ENCODE results near the gene TMEM266.
A peak's percentile ranks its signal among the peaks of the same experiment; 100 is the strongest.

Gene TMEM266

GRCh38 chr15:76150513-76150912, 90.7 kb downstream of the TMEM266 start:
- in situ Hi-C loops (cut with HindIII; ENCODE audit: low sequenced_read_pairs): no loop called here
- DNase-seq (ENCODE audit: low read depth, low spot score): no peak
- no peak for TF ChIP-seq CTCF (IDR thresholded peaks at IDR 0.05; ENCODE audit: low read depth, low read length)
- no peak overlapping the region for H3K4me3 ChIP-seq (ENCODE audit: low read depth, low read length)

- TF ChIP-seq CTCF (IDR thresholded peaks at IDR 0.05; ENCODE audit: low read depth, low read length): peak; percentile 91
- in situ Hi-C loops (cut with HindIII; ENCODE audit: low sequenced_read_pairs): no loop called here
- peak; percentile 58 for DNase-seq (ENCODE audit: low read depth, low spot score)
- H3K4me3 ChIP-seq (ENCODE audit: low read depth, low read length): no peak overlapping the region
Observed at GRCh38 chr15:76150971-76151598, 91.3 kb downstream of the TMEM266 start.

GRCh38 chr15:76151599-76151974, 91.8 kb downstream of the TMEM266 start:
- in situ Hi-C loops (cut with HindIII; ENCODE audit: low sequenced_read_pairs): no loop called here
- no peak for TF ChIP-seq CTCF (IDR thresholded peaks at IDR 0.05; ENCODE audit: low read depth, low read length)
- no peak for DNase-seq (ENCODE audit: low read depth, low spot score)
- H3K4me3 ChIP-seq (ENCODE audit: low read depth, low read length): no peak overlapping the region

- H3K4me3 ChIP-seq (ENCODE audit: low read depth, low read length): no peak overlapping the region
- TF ChIP-seq CTCF (IDR thresholded peaks at IDR 0.05; ENCODE audit: low read depth, low read length): no peak
- no peak for DNase-seq (ENCODE audit: low read depth, low spot score)
- in situ Hi-C loops (cut with HindIII; ENCODE audit: low sequenced_read_pairs): no loop called here
Observed at GRCh38 chr15:76152197-76152596, 92.4 kb downstream of the TMEM266 start.

- H3K4me3 ChIP-seq (ENCODE audit: low read depth, low read length): no peak overlapping the region
- DNase-seq (ENCODE audit: low read depth, low spot score): no peak
- in situ Hi-C loops (cut with HindIII; ENCODE audit: low sequenced_read_pairs): no loop called here
- TF ChIP-seq CTCF (IDR thresholded peaks at IDR 0.05; ENCODE audit: low read depth, low read length): no peak
Observed at GRCh38 chr15:76153241-76154197, 93.7 kb downstream of the TMEM266 start.

GRCh38 chr15:76155731-76156130, 95.9 kb downstream of the TMEM266 start:
- no peak for DNase-seq (ENCODE audit: low read depth, low spot score)
- no peak overlapping the region for H3K4me3 ChIP-seq (ENCODE audit: low read depth, low read length)
- in situ Hi-C loops (cut with HindIII; ENCODE audit: low sequenced_read_pairs): no loop called here
- no peak for TF ChIP-seq CTCF (IDR thresholded peaks at IDR 0.05; ENCODE audit: low read depth, low read length)
